ENCODE results near the gene GSDME. TPM values are rescaled to one million over a fixed set of nuclear protein-coding genes. Genes with fewer than 3 reads are reported as not detected.
A peak's percentile ranks its signal among the peaks of the same experiment; 100 is the strongest.

GSDME gene
- total and polyA plus RNA-seq, 2 experiments from 2014 or later: 35.1 to 48.1 TPM

DNA sequence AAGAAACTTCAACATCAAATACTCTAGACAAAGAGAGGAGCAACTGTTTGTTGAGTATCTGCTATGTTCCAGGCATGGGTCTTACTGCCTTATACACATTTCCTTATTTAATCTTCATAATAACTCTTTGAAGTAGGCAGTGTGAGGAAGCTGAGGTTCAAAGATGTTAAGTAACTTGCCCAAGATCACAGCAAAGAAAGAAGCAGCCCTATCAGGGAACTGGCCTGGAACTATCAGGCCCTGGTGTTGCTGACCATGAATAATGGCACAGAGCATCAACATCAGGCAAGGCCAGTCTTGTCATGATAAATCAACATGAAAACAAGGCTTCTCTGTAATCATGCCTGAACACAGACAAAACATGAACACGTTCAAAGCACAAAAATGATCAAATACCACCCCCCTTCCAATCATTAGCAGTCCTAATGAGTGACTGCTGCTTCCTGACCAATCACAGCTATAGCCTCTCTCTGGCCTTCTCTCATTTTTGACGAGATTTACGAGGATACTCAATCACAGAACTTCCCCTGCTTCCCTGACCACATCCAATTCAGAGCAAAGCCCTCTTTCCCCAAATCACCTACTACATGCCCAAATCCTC is 2.3 kb downstream of the GSDME start:
- no peaks in the 10 kb centered on the region for H3K36me3 ChIP-seq (replicated peaks; ENCODE audit: insufficient read depth, low read depth)
- TF ChIP-seq EZH2 (IDR thresholded peaks at IDR 0.05; ENCODE audit: borderline replicate concordance): no peak
- TF ChIP-seq, protein P1, sequence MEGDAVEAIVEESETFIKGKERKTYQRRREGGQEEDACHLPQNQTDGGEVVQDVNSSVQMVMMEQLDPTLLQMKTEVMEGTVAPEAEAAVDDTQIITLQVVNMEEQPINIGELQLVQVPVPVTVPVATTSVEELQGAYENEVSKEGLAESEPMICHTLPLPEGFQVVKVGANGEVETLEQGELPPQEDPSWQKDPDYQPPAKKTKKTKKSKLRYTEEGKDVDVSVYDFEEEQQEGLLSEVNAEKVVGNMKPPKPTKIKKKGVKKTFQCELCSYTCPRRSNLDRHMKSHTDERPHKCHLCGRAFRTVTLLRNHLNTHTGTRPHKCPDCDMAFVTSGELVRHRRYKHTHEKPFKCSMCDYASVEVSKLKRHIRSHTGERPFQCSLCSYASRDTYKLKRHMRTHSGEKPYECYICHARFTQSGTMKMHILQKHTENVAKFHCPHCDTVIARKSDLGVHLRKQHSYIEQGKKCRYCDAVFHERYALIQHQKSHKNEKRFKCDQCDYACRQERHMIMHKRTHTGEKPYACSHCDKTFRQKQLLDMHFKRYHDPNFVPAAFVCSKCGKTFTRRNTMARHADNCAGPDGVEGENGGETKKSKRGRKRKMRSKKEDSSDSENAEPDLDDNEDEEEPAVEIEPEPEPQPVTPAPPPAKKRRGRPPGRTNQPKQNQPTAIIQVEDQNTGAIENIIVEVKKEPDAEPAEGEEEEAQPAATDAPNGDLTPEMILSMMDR (IDR thresholded peaks at IDR 0.05; ENCODE audit: poor library complexity): no peak
- TF ChIP-seq EZH2phosphoT487 (IDR thresholded peaks at IDR 0.05; ENCODE audit: low read depth, severe bottlenecking, unreplicated experiment): no peak
- H3K79me2 ChIP-seq: peaks cover 32% of the 10 kb centered on the region
- H2AFZ ChIP-seq: no peak overlapping the region
- WGBS (ENCODE audit: low lambda C conversion rate, missing lambda C conversion rate): 84% methylated on average over 3 of the region's 3 CpGs
- peak overlapping the region; percentile 36 for H3K4me2 ChIP-seq
- H3K9me2 ChIP-seq (replicated peaks; ENCODE audit: insufficient read depth): no peaks in the 10 kb centered on the region
- no peaks in the 10 kb centered on the region for H4K20me1 ChIP-seq (ENCODE audit: insufficient read depth, poor library complexity, severe bottlenecking)
- no peaks in the 10 kb centered on the region for H3K9me3 ChIP-seq (ENCODE audit: low read depth)
- H3K27ac ChIP-seq: peak overlapping the region; percentile 99
- H3K4me1 ChIP-seq (ENCODE audit: insufficient read depth): peaks cover 20% of the 10 kb centered on the region
- no peaks in the 10 kb centered on the region for H3K27me3 ChIP-seq
- no peak overlapping the region for H3K4me3 ChIP-seq
- no peak for DNase-seq (ENCODE audit: low spot score)

DNA sequence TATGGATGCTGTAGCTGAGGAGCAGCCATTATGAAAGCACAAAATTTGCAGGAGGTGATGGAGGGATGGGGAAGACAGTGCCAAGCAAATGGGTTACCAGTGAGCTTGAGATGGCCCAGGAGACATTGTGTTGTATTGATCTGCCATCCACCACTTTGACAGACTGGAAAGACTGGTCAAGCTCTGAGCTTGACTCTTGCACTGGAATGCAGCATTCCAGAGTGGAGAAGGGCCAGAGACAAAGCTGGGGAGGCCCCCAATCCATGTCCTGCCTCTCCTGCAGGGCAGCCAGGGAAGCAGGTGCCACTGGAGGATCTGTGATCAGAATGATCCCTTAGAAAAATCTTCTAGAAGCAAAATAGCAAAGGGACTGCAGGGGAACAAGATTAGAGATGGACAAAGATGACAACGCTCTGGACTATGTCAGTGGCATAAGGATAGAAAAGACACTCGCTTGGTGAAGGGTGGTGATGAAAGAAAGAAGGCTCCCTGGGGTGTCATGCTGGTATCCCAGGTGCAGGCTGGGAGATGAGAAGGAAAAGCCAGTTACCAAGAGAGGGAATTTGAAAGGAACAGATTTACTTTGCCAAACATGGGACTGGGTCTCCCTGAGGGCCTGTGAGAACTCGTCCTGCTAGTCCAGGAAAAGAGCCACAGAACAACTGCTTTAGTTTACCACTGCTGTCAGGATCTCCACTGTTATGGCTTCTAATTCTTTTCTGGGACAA is 5.0 kb downstream of the GSDME start:
- no peak overlapping the region for H2AFZ ChIP-seq
- peaks cover 12% of the 10 kb centered on the region for H3K4me1 ChIP-seq (ENCODE audit: insufficient read depth)
- no peaks in the 10 kb centered on the region for H3K27me3 ChIP-seq
- no peak overlapping the region for H3K4me2 ChIP-seq
- H3K79me2 ChIP-seq: peaks cover 42% of the 10 kb centered on the region
- WGBS (ENCODE audit: low lambda C conversion rate, missing lambda C conversion rate): 79% methylated on average over 3 of the region's 3 CpGs
- H3K9me2 ChIP-seq (replicated peaks; ENCODE audit: insufficient read depth): no peaks in the 10 kb centered on the region
- H3K4me3 ChIP-seq: no peak overlapping the region
- no peaks in the 10 kb centered on the region for H4K20me1 ChIP-seq (ENCODE audit: insufficient read depth, poor library complexity, severe bottlenecking)
- TF ChIP-seq EZH2 (IDR thresholded peaks at IDR 0.05; ENCODE audit: borderline replicate concordance): no peak
- TF ChIP-seq, protein P1 (IDR thresholded peaks at IDR 0.05; ENCODE audit: poor library complexity): no peak
- TF ChIP-seq EZH2phosphoT487 (IDR thresholded peaks at IDR 0.05; ENCODE audit: low read depth, severe bottlenecking, unreplicated experiment): no peak
- DNase-seq (ENCODE audit: low spot score): no peak
- no peak overlapping the region for H3K27ac ChIP-seq
- no peaks in the 10 kb centered on the region for H3K36me3 ChIP-seq (replicated peaks; ENCODE audit: insufficient read depth, low read depth)
- no peaks in the 10 kb centered on the region for H3K9me3 ChIP-seq (ENCODE audit: low read depth)

DNA sequence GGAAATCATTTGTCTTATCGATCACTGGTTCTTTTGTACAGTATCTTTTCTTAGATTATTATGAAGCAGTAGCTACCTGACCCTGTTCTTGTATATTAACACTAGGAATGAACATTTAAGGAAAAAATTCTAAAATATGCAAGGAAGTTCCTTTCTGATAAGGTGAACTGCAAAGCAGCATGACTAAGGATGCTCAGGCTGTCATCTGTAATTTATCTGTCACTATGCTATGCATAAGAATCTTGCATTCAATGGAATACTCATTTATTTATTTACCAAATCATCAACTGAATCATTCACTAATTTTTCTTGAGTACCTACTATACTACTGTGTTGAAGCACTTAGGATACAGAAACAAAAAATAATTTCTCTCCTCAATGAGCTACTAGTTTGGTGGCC is 5.8 kb downstream of the GSDME start:
- H3K9me2 ChIP-seq (replicated peaks; ENCODE audit: insufficient read depth): no peaks in the 10 kb centered on the region
- no peak overlapping the region for H2AFZ ChIP-seq
- H3K4me2 ChIP-seq: no peak overlapping the region
- no peaks in the 10 kb centered on the region for H4K20me1 ChIP-seq (ENCODE audit: insufficient read depth, poor library complexity, severe bottlenecking)
- peaks cover 43% of the 10 kb centered on the region for H3K79me2 ChIP-seq
- H3K27me3 ChIP-seq: no peaks in the 10 kb centered on the region
- TF ChIP-seq EZH2 (IDR thresholded peaks at IDR 0.05; ENCODE audit: borderline replicate concordance) (no peak), EZH2phosphoT487 (IDR thresholded peaks at IDR 0.05; ENCODE audit: low read depth, severe bottlenecking, unreplicated experiment) (no peak)
- TF ChIP-seq, protein P1 (IDR thresholded peaks at IDR 0.05; ENCODE audit: poor library complexity): no peak
- DNase-seq (ENCODE audit: low spot score): no peak
- 91% methylated on average over 1 of the region's 1 CpG for WGBS (ENCODE audit: low lambda C conversion rate, missing lambda C conversion rate)
- H3K4me1 ChIP-seq (ENCODE audit: insufficient read depth): peaks cover 12% of the 10 kb centered on the region
- no peaks in the 10 kb centered on the region for H3K36me3 ChIP-seq (replicated peaks; ENCODE audit: insufficient read depth, low read depth)
- H3K4me3 ChIP-seq: no peak overlapping the region
- H3K9me3 ChIP-seq (ENCODE audit: low read depth): no peaks in the 10 kb centered on the region
- H3K27ac ChIP-seq: no peak overlapping the region
